Stimulated activated CD4-positive, alpha-beta T cell treated with anti-CD3 and anti-CD28 coated beads, TNF-alpha, amount 100 ng/mL, for 48 hours (primary cell): Measurements from ENCODE around the gene SPOP.
"Not testable (repeated sequence)": the region's sequence is repeated elsewhere in the genome, so short reads cannot be mapped to it uniquely, and the experiment has no call there.

Source experiments
- DNase-seq, 3 donors: peaks; one replicate each; pipeline ENCODE4 v3.0.0-alpha.2; 2020; ENCODE audit warnings: low read depth in 3 of 3

The SPOP gene

DNA sequence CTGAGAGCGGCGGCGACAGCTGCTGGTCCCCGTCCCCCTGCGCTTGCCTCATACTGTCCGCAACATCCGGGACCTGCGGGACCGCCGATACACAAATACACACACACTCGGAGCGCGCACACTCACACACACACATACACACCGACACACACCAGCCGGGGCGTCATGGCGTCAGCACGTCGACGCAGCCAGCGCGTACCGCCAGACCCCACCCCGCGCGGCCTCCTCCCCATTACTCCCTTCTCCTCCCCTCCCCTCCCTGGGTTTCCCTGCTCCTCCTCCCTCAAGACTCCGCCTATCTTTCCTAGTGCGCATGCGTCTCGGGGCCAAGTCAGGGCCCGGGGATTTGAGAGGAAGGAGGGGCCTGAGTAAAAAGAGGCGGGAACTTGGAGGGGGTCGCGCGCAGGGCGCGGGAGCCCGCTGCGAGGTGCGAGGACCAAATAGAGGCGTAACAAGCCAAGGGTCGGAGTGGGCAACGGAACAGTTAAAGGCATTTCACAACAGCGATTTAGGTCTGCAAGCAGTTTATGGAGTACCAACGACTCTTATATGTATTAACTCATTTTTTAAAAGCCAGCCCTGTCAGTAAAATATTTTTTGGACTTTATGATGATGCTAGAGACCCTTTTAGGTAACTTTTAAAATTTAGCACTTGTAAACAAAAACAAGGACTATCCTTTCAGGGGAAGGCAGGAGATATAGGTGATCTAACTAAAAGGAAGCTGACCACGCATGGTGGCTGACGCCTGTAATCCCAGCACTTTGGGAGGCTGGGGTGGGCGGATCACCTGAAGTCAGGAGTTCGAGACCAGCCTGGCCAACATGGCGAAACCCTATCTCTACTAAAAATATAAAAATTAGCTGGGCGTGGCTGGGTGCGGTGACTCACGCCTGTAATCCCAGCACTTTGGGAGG, at the start of gene SPOP:
Gene SPOP, minus strand, starts transcription at position 165 of the 915 bp plus-strand sequence. CDS start 55,287 bp downstream, outside the sequence.
- DNase-seq, result peak; percentile 98 to 99 (median 98)

- DNase-seq, result no peak
These were observed 49.5 kb upstream of the SPOP start for GRCh38 chr17:49727380-49727779.

- DNase-seq, result no peak
These were observed 47.7 kb upstream of the SPOP start for GRCh38 chr17:49725452-49726130.

DNA sequence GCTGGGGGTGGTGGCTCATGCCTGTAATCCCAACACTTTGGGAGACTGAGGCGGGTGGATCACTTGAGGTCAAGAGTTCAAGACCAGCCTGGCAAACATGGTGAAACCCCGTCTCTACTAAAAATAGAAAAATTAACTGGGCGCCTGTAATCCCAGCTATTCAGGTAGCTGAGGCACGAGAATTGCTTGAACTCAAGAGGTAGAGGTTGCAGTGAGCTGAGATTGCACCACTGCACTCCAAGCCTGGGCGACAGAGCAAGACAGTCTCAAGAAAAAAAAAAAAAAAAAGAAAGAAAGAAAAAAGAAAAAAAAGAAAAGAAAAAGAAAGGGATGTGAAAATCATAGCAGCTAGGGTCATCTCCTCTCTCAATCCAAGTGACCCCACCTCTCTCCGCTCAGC, 46.7 kb upstream of the SPOP start:
- not testable (repeated sequence) for DNase-seq

- DNase-seq, result no peak
These were observed 45.5 kb upstream of the SPOP start for GRCh38 chr17:49723423-49723822.

GRCh38 chr17:49722066-49722465, 44.2 kb upstream of the SPOP start:
- DNase-seq, result no peak

- no peak for DNase-seq
These were observed 39.5 kb upstream of the SPOP start for GRCh38 chr17:49717371-49717861.

DNA sequence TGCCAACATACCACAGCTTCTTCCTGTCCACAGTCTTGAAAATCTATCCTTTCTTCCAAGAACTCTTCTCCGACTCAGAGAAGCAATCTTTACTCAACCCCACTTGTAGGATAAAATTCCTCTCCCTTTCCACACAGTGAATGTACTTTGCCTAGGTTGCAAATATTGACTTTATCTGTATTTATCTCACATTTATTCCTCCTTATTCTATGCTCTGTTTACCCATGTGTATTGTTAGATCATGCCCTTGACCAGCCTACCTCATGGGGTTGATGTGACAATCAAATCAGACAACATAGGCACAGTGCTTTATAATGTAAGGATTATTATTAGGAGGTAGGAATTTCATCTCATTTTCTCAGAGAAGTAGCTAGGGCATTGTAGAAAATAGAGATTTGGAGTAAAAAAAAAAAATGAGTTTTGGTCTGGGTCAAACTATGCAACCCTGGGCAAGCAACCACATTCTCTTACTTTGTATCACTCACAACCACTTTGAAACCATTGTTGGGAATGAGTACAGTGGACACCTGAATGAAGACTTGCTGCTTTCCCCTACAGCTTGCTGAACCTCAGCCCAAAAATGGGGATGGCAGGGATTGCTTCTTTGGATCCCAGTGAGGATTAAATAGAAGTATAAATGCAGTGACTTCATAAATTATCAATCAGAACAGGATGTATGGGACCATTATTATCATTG, 38.9 kb upstream of the SPOP start:
- DNase-seq, result no peak

DNA sequence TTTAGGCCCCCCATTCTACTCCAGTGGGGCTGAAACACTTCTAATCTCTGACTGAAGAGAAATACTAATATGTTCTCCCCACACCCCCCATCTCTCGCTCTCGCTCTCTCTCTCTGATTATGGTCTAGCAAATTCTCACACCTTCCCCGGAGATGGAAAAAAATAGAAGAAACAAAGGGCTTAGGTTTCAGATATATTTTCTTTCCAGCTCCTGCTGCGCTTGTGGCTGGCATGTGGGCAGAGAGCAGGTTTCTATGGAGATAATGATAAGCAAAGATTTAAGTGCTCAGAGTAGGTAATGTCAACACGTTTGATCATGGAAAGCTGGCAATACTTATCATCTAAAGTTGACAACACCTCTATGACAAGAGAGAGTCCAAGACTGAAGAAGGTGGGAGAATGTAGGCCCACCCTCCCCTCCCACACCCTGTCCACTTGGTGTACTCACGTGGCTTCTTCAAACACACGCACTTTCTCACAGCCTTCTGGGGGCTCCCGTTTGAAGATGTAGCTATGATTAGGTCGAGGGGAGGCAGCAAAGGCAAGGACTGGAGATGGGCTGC, 37.9 kb upstream of the SPOP start:
- DNase-seq, result no peak

GRCh38 chr17:49715216-49715615, 37.3 kb upstream of the SPOP start:
- no peak for DNase-seq

GRCh38 chr17:49708515-49709183, 30.8 kb upstream of the SPOP start:
- DNase-seq, result no peak

- peak; percentile 98 for DNase-seq
These were observed 30.0 kb upstream of the SPOP start, which contains the start of gene SLC35B1 for GRCh38 chr17:49707608-49708514. Gene SLC35B1 (minus strand): TSS chr17:49707964. CDS start chr17:49707833, 131 bp downstream.

DNA sequence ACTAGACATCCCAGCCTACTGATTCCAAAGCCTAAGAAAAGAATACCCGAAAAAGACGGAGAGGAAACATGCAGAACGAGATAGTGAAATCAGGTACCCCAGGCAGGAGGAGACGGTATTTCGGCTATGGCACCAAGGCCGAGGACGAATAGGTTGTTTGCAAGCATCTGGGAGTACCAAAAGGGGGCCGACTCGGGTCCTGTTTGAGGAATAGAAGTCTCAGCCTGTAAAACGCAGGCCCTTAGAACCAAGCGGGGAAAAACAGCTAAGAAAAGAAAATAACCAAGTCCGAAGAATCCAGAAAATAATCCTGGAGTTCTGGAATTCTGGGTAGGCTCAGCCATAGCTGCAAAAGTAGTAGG, 29.3 kb upstream of the SPOP start:
- no peak for DNase-seq

GRCh38 chr17:49705254-49705653, 27.4 kb upstream of the SPOP start:
- DNase-seq, result no peak

DNA sequence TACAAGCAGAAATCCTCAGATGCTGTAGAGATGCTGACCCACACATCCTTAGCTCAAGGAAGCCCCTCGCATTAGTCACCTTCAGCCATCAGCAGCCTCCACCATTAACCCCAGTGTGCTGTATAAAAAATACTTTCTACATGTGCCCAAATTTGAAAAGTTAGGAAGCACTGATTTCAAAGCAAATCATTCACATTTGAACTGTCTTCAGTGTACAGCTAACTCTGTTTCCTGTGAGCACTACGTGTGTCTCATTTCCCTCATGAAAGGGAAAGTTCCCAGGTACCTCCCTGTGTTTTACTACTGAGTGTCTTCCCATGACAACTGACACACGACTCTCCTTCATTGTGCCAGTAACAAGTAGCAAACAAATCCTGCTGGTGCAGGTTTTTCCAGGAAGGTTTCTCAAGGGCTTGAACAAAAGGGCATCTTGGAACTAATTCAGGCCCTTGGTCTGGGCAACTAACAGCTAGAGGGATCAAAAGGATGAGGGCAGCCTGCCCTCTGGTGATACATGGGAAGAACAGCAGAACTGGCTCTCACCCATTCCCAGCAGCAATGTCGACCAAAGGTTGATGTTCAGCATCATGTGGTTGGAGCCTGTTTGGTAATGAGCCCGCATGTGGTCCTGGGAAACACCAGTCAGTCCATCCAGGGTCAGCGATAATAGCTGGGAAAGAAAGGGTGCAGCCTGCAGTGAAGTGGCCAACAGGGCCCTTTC, 25.8 kb upstream of the SPOP start:
- DNase-seq, result no peak

- DNase-seq, result no peak
These were observed 23.1 kb upstream of the SPOP start for GRCh38 chr17:49700960-49701359.

GRCh38 chr17:49699966-49700575, 22.2 kb upstream of the SPOP start:
- no peak for DNase-seq

DNA sequence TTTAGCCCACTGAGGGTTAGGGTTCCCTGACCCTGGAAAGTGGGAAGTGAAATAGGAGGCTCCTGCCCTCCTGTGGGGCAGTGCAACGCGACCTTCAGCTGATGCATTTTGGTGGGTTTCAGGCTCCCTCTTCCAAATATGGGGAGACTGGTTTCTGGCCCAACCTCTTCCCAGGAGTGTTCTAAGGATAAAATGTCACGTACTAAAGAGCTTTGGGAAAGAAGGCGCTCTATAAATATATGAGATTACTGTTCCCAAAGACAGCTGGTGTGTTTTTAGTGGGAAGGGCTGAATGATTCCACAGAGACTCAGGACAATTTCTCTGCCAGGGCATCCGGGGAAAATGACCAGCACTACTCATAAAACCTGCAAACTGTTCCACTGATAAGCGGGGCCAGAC, 20.1 kb upstream of the SPOP start:
- no peak for DNase-seq

DNA sequence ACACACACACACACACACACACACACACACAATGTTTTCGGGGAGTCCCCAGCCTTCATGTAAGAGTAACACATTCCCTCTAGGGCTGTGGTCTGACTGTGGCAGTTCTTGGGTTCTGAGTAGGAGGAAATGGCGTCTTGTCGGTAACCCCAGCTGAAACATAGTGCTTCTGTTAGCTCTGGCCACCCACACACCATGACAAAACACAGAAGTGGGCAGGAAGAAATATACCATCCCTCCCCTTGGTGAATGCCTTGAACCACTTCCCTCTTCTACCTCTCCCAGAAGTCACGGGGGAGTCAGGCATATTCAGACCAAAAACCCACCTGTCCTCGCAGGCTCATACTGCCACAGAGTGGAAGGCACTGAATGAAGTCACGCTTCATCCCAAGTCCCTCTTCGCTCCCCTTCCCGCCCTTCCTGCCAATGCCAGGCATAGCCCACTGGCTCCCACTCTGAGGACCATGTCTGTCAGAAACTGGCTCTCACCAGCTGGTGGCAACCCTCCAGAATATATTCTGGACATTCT, 18.4 kb upstream of the SPOP start:
- peak; percentile 52 to 70 (median 68) for DNase-seq
